SK-N-SH (cell line): Measurements from ENCODE around the gene GPATCH2L.

Source experiments
- EP300 ChIP-seq, 2 experiments: IDR thresholded peaks; 2 replicates each; pipeline versions ENCODE4 v1.4.0 to v1.6.1; 2012; ENCODE audit warnings: borderline replicate concordance in 1 of 2, low read depth in 1 of 2, low read length in 1 of 2
- MXI1 ChIP-seq: IDR thresholded peaks from 2 replicates; pipeline ENCODE4 v1.6.1; 2012; ENCODE audit warnings: mild to moderate bottlenecking, low read depth, low read length, improper control_type of control experiment
- NRF1 ChIP-seq: IDR thresholded peaks from 2 replicates; pipeline ENCODE4 v1.6.1; 2012; ENCODE audit warnings: low read depth, mild to moderate bottlenecking, low read length
- POLR2AphosphoS5 ChIP-seq: IDR thresholded peaks from 2 replicates; pipeline ENCODE4 v1.6.1; 2012; ENCODE audit warnings: low read depth, low read length
- RAD21 ChIP-seq: IDR thresholded peaks from 2 replicates; pipeline ENCODE4 v1.6.1; 2012; ENCODE audit warnings: mild to moderate bottlenecking, low read length
- RCOR1 ChIP-seq: fragments of 150-350 bp; IDR thresholded peaks from 2 replicates; pipeline ENCODE4 v1.6.1; 2017; ENCODE audit warnings: antibody characterized with exemption, low read length
- RFX5 ChIP-seq: IDR thresholded peaks from 2 replicates; pipeline ENCODE4 v1.6.1; 2012; ENCODE audit warnings: mild to moderate bottlenecking, improper control_type of control experiment, low read length
- SIN3A ChIP-seq: IDR thresholded peaks from 2 replicates; pipeline ENCODE4 v1.6.1; 2012; ENCODE audit warnings: low read depth, mild to moderate bottlenecking, low read length, moderate library complexity, borderline replicate concordance
- TAF1 ChIP-seq: IDR thresholded peaks from 2 replicates; pipeline ENCODE4 v1.6.1; 2012; ENCODE audit warnings: low read depth, mild to moderate bottlenecking, low read length, moderate library complexity, borderline replicate concordance
- YY1 ChIP-seq: IDR thresholded peaks from 2 replicates; pipeline ENCODE4 v1.4.0; 2012; ENCODE audit warnings: low read depth, mild to moderate bottlenecking
- TF ChIP-seq, protein P1 (sequence below): fragments of 200-600 bp; sonication (generic); IDR thresholded peaks from 2 replicates; pipeline ENCODE4 v1.6.1; 2017; ENCODE audit warnings: antibody characterized with exemption, mild to moderate bottlenecking, moderate library complexity
- TF ChIP-seq, protein P2 (sequence below): IDR thresholded peaks from 2 replicates; pipeline ENCODE4 v1.4.0; 2012; ENCODE audit warnings: low read depth, borderline replicate concordance
- TF ChIP-seq, protein P3 (sequence below): IDR thresholded peaks from 2 replicates; pipeline ENCODE4 v1.6.1; 2012; ENCODE audit warnings: mild to moderate bottlenecking, low read depth, low read length, moderate library complexity
- TF ChIP-seq, protein P4 (sequence below): IDR thresholded peaks from 2 replicates; pipeline ENCODE4 v1.4.0; 2012; ENCODE audit warnings: low read depth

DNA sequence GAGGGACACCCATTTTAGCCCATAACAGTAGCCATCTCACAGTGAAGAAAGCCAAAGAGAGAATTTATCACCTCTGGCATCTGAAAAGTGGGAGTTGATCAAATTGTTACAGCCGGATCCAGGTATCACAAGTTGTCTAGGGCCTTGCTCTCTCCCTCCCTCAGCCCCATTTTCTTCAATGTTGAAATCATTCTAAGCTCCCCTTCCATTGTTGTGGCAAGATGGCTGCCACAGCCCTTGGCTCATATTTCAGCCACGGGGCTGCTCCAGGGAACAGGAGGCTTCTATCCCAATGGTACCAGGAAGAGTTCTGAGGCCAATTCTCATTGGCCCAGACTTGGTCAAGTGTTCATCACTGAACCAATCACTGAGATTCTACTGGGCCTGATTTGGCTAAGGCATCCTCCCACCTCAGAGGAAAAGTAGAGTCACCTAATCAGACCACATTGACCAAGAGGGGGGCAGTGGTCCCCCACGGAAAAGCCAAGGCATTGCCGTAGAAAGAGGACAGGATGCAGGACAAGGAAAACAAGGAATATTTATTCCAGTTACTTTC lies 106.2 kb downstream of the GPATCH2L start:
- TF ChIP-seq, protein P1, sequence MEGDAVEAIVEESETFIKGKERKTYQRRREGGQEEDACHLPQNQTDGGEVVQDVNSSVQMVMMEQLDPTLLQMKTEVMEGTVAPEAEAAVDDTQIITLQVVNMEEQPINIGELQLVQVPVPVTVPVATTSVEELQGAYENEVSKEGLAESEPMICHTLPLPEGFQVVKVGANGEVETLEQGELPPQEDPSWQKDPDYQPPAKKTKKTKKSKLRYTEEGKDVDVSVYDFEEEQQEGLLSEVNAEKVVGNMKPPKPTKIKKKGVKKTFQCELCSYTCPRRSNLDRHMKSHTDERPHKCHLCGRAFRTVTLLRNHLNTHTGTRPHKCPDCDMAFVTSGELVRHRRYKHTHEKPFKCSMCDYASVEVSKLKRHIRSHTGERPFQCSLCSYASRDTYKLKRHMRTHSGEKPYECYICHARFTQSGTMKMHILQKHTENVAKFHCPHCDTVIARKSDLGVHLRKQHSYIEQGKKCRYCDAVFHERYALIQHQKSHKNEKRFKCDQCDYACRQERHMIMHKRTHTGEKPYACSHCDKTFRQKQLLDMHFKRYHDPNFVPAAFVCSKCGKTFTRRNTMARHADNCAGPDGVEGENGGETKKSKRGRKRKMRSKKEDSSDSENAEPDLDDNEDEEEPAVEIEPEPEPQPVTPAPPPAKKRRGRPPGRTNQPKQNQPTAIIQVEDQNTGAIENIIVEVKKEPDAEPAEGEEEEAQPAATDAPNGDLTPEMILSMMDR = no peak
- TF ChIP-seq POLR2AphosphoS5 (no peak), RAD21 (no peak), SIN3A (no peak), EP300 (IDR thresholded peaks at IDR 0.05; ENCODE audit: borderline replicate concordance in 1 of 2, low read depth in 1 of 2, low read length in 1 of 2) (no peak), TAF1 (no peak), NRF1 (no peak), RFX5 (no peak), YY1 (no peak), RCOR1 (no peak), MXI1 (no peak)
- TF ChIP-seq, protein P2, sequence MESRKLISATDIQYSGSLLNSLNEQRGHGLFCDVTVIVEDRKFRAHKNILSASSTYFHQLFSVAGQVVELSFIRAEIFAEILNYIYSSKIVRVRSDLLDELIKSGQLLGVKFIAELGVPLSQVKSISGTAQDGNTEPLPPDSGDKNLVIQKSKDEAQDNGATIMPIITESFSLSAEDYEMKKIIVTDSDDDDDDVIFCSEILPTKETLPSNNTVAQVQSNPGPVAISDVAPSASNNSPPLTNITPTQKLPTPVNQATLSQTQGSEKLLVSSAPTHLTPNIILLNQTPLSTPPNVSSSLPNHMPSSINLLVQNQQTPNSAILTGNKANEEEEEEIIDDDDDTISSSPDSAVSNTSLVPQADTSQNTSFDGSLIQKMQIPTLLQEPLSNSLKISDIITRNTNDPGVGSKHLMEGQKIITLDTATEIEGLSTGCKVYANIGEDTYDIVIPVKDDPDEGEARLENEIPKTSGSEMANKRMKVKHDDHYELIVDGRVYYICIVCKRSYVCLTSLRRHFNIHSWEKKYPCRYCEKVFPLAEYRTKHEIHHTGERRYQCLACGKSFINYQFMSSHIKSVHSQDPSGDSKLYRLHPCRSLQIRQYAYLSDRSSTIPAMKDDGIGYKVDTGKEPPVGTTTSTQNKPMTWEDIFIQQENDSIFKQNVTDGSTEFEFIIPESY = no peak
- TF ChIP-seq, protein P3, sequence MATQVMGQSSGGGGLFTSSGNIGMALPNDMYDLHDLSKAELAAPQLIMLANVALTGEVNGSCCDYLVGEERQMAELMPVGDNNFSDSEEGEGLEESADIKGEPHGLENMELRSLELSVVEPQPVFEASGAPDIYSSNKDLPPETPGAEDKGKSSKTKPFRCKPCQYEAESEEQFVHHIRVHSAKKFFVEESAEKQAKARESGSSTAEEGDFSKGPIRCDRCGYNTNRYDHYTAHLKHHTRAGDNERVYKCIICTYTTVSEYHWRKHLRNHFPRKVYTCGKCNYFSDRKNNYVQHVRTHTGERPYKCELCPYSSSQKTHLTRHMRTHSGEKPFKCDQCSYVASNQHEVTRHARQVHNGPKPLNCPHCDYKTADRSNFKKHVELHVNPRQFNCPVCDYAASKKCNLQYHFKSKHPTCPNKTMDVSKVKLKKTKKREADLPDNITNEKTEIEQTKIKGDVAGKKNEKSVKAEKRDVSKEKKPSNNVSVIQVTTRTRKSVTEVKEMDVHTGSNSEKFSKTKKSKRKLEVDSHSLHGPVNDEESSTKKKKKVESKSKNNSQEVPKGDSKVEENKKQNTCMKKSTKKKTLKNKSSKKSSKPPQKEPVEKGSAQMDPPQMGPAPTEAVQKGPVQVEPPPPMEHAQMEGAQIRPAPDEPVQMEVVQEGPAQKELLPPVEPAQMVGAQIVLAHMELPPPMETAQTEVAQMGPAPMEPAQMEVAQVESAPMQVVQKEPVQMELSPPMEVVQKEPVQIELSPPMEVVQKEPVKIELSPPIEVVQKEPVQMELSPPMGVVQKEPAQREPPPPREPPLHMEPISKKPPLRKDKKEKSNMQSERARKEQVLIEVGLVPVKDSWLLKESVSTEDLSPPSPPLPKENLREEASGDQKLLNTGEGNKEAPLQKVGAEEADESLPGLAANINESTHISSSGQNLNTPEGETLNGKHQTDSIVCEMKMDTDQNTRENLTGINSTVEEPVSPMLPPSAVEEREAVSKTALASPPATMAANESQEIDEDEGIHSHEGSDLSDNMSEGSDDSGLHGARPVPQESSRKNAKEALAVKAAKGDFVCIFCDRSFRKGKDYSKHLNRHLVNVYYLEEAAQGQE = no peak
- TF ChIP-seq, protein P4, sequence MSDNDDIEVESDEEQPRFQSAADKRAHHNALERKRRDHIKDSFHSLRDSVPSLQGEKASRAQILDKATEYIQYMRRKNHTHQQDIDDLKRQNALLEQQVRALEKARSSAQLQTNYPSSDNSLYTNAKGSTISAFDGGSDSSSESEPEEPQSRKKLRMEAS = no peak
